ENCODE results near the gene COL9A3. TPM values are rescaled to one million over a fixed set of nuclear protein-coding genes. Genes with fewer than 3 reads are reported as not detected.

The COL9A3 gene
- polyA plus RNA-seq, 1 donor from 2014 or later = 3.1 TPM

DNA sequence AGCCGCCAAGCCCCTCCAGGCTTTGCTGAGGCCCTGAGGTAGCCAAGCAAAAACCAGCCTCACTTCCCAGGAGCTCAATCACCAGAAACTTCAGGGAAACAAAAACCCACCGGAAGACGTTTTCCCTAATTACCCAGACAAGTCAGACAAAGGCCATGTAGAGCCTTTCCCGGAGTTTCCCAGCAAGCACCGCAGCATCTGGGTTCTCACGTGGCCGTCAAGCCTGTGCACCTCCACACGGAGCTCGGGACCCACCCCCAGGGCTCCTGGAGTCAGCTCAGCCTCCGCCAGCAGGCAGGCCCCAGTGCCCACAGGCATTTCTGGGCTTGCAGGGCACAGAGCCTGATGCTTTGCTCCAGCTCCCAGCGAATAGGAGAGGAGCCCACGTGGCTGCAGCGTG, 30.7 kb upstream of the COL9A3 start:
- Histone ChIP-seq H3K27ac (ENCODE audit: low read length) (peak overlapping the region; percentile 1), H2AFZ (ENCODE audit: low read depth, low read length) (no peak overlapping the region)

DNA sequence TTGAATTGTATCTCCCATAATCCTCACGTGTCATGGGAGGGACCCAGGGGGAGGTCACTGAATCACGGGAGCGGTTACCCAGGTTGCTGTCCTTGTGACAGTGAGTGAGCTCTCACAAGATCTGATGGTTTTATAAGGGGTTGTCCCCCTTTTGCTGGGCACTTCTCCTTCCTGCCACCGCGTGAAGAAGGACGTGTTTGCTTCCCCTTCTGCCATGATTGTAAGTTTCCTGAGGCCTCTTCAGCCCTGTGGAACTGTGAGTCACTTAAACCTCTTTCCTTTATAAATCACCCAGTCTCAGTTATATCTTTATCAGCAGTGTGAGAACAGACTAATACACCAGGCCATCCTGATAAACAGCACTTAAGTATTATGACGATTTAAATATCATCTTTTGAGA, 29.5 kb upstream of the COL9A3 start:
- Histone ChIP-seq H3K4me2 (ENCODE audit: low read length) (no peak overlapping the region), H3K36me3 (ENCODE audit: insufficient read depth, low read length) (no peaks in the 10 kb centered on the region), H3F3A (ENCODE audit: insufficient read depth, low read length, poor library complexity, severe bottlenecking) (no peaks in the 10 kb centered on the region), H2AFZ (ENCODE audit: low read depth, low read length) (no peak overlapping the region), H4K20me1 (ENCODE audit: insufficient read depth) (no peaks in the 10 kb centered on the region), H3K9ac (ENCODE audit: low read length) (no peak overlapping the region), H3K79me2 (replicated peaks; ENCODE audit: insufficient read depth, low read length) (no peaks in the 10 kb centered on the region), H3K4me3 (ENCODE audit: low read length) (no peak overlapping the region), H3K9me3 (ENCODE audit: low read length) (no peaks in the 10 kb centered on the region), H3K27ac (ENCODE audit: low read length) (no peak overlapping the region), H3K27me3 (ENCODE audit: insufficient read depth, low read depth, low read length) (no peaks in the 10 kb centered on the region), H3K9me2 (ENCODE audit: insufficient read depth, low read length) (no peaks in the 10 kb centered on the region)
- TF ChIP-seq RAD21 (conservative IDR thresholded peaks at IDR 0.05) (no peak), TAF1 (IDR thresholded peaks at IDR 0.05; ENCODE audit: low read depth) (no peak), MXI1 (conservative IDR thresholded peaks at IDR 0.05; ENCODE audit: poor library complexity, severe bottlenecking) (no peak), EZH2 (IDR thresholded peaks at IDR 0.05; ENCODE audit: borderline replicate concordance, insufficient read depth, low read length, poor library complexity, severe bottlenecking) (no peak), EP300 (conservative IDR thresholded peaks at IDR 0.05; ENCODE audit: poor library complexity, severe bottlenecking) (no peak), SMC3 (conservative IDR thresholded peaks at IDR 0.05; ENCODE audit: poor library complexity) (no peak), POLR2AphosphoS5 (IDR thresholded peaks at IDR 0.05) (no peak)
- TF ChIP-seq, protein P1, sequence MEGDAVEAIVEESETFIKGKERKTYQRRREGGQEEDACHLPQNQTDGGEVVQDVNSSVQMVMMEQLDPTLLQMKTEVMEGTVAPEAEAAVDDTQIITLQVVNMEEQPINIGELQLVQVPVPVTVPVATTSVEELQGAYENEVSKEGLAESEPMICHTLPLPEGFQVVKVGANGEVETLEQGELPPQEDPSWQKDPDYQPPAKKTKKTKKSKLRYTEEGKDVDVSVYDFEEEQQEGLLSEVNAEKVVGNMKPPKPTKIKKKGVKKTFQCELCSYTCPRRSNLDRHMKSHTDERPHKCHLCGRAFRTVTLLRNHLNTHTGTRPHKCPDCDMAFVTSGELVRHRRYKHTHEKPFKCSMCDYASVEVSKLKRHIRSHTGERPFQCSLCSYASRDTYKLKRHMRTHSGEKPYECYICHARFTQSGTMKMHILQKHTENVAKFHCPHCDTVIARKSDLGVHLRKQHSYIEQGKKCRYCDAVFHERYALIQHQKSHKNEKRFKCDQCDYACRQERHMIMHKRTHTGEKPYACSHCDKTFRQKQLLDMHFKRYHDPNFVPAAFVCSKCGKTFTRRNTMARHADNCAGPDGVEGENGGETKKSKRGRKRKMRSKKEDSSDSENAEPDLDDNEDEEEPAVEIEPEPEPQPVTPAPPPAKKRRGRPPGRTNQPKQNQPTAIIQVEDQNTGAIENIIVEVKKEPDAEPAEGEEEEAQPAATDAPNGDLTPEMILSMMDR (IDR thresholded peaks at IDR 0.05; ENCODE audit: poor library complexity, severe bottlenecking) = no peak
- TF ChIP-seq, protein P2, sequence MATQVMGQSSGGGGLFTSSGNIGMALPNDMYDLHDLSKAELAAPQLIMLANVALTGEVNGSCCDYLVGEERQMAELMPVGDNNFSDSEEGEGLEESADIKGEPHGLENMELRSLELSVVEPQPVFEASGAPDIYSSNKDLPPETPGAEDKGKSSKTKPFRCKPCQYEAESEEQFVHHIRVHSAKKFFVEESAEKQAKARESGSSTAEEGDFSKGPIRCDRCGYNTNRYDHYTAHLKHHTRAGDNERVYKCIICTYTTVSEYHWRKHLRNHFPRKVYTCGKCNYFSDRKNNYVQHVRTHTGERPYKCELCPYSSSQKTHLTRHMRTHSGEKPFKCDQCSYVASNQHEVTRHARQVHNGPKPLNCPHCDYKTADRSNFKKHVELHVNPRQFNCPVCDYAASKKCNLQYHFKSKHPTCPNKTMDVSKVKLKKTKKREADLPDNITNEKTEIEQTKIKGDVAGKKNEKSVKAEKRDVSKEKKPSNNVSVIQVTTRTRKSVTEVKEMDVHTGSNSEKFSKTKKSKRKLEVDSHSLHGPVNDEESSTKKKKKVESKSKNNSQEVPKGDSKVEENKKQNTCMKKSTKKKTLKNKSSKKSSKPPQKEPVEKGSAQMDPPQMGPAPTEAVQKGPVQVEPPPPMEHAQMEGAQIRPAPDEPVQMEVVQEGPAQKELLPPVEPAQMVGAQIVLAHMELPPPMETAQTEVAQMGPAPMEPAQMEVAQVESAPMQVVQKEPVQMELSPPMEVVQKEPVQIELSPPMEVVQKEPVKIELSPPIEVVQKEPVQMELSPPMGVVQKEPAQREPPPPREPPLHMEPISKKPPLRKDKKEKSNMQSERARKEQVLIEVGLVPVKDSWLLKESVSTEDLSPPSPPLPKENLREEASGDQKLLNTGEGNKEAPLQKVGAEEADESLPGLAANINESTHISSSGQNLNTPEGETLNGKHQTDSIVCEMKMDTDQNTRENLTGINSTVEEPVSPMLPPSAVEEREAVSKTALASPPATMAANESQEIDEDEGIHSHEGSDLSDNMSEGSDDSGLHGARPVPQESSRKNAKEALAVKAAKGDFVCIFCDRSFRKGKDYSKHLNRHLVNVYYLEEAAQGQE (IDR thresholded peaks at IDR 0.05; ENCODE audit: borderline replicate concordance) = no peak

More for the DNA sequence above, 30.7 kb upstream of the COL9A3 start:
- no peaks in the 10 kb centered on the region for H3K27me3 ChIP-seq (ENCODE audit: insufficient read depth, low read depth, low read length)
- no peaks in the 10 kb centered on the region for H3K36me3 ChIP-seq (ENCODE audit: insufficient read depth, low read length)
- H4K20me1 ChIP-seq (ENCODE audit: insufficient read depth) = no peaks in the 10 kb centered on the region
- TF ChIP-seq, protein P2 (IDR thresholded peaks at IDR 0.05; ENCODE audit: borderline replicate concordance) = no peak
- TF ChIP-seq MXI1 (conservative IDR thresholded peaks at IDR 0.05; ENCODE audit: poor library complexity, severe bottlenecking) = no peak
- TF ChIP-seq, protein P1 (IDR thresholded peaks at IDR 0.05; ENCODE audit: poor library complexity, severe bottlenecking) = no peak
- TF ChIP-seq POLR2AphosphoS5 (IDR thresholded peaks at IDR 0.05) = no peak
- TF ChIP-seq EZH2 (IDR thresholded peaks at IDR 0.05; ENCODE audit: borderline replicate concordance, insufficient read depth, low read length, poor library complexity, severe bottlenecking) = no peak
- TF ChIP-seq EP300 (conservative IDR thresholded peaks at IDR 0.05; ENCODE audit: poor library complexity, severe bottlenecking) = no peak
- TF ChIP-seq TAF1 (IDR thresholded peaks at IDR 0.05; ENCODE audit: low read depth) = no peak
- no peak for TF ChIP-seq RAD21 (conservative IDR thresholded peaks at IDR 0.05)
- no peak for TF ChIP-seq SMC3 (conservative IDR thresholded peaks at IDR 0.05; ENCODE audit: poor library complexity)
- H3K9ac ChIP-seq (ENCODE audit: low read length) = peak overlapping the region; percentile 36
- H3K4me2 ChIP-seq (ENCODE audit: low read length) = no peak overlapping the region
- H3K79me2 ChIP-seq (replicated peaks; ENCODE audit: insufficient read depth, low read length) = no peaks in the 10 kb centered on the region
- no peak overlapping the region for H3K4me3 ChIP-seq (ENCODE audit: low read length)
- no peaks in the 10 kb centered on the region for H3K9me3 ChIP-seq (ENCODE audit: low read length)
- H3K9me2 ChIP-seq (ENCODE audit: insufficient read depth, low read length) = no peaks in the 10 kb centered on the region
- H3F3A ChIP-seq (ENCODE audit: insufficient read depth, low read length, poor library complexity, severe bottlenecking) = no peaks in the 10 kb centered on the region

Measured in neural cell (in vitro differentiated cells).